Vagina (tissue), 2 donors: Measurements from ENCODE around the gene ZNF155. TPM values are rescaled to one million over a fixed set of nuclear protein-coding genes. Genes with fewer than 3 reads are reported as not detected.
A peak's percentile ranks its signal among the peaks of the same experiment; 100 is the strongest.

ENCODE experiments used
- DNase-seq, 2 donors: peaks; one replicate each; pipeline ENCODE4 v3.0.0-alpha.2; 2017; ENCODE audit errors: extremely low spot score in 2 of 2
- H3K27ac ChIP-seq: fragments of 200-600 bp; sonication (generic); one replicate; pipeline ENCODE4 v1.5.1; 2019
- H3K27me3 ChIP-seq: fragments of 200-600 bp; sonication (generic); one replicate; pipeline ENCODE4 v1.5.1; 2019
- H3K36me3 ChIP-seq, 2 donors: fragments of 200-600 bp; sonication (generic); one replicate each; pipeline ENCODE4 v1.5.1; 2017 to 2019
- H3K4me1 ChIP-seq: fragments of 200-600 bp; sonication (generic); one replicate; pipeline ENCODE4 v1.5.1; 2019
- H3K4me3 ChIP-seq, 2 donors: fragments of 200-600 bp; sonication (generic); 1 replicate in 1 of 2; 2 replicates in 1 of 2; pipeline ENCODE4 v1.5.1; 2016 to 2019
- H3K9me3 ChIP-seq: fragments of 200-600 bp; sonication (generic); one replicate; pipeline ENCODE4 v1.5.1; 2019
- POLR2A ChIP-seq, 2 donors: fragments of 450-650 bp; IDR thresholded peaks; one replicate each; pipeline ENCODE4 v1.6.1; 2017; ENCODE audit warnings: antibody characterized with exemption in 2 of 2, mild to moderate bottlenecking in 2 of 2, moderate library complexity in 2 of 2
- POLR2AphosphoS5 ChIP-seq, 2 donors: sonication (generic); formaldehyde crosslinking; IDR thresholded peaks; one replicate each; pipeline ENCODE4 v1.9.0; 2017; ENCODE audit warnings: antibody characterized with exemption in 2 of 2, mild to moderate bottlenecking in 2 of 2, low read depth in 1 of 2; ENCODE audit not compliant: insufficient read depth in 1 of 2
- intact Hi-C: fragments of 100-400 bp; cut with DNase I; formaldehyde crosslinking; loops from one replicate; pipeline ENCODE4 v1.15.1; 2023
- total RNA-seq: library from RNA; depleted of rRNA; stranded (reverse); fragments of >200 nt; gene quantifications from one replicate; pipeline ENCODE4 v1.2.3, GENCODE V29; 2016
- TF ChIP-seq, protein P1 (sequence below), 3 experiments: fragments of 450-650 bp in 2 of 3; fragments of 200-600 bp in 1 of 3; sonication (generic) in 1 of 3; IDR thresholded peaks; one replicate each; pipeline ENCODE4 v1.5.1; 2017 to 2019; ENCODE audit warnings: antibody characterized with exemption in 3 of 3, mild to moderate bottlenecking in 2 of 3, moderate library complexity in 2 of 3

The ZNF155 gene
- total RNA-seq, 1 donor from 2014 or later, result 8.3 TPM

DNA sequence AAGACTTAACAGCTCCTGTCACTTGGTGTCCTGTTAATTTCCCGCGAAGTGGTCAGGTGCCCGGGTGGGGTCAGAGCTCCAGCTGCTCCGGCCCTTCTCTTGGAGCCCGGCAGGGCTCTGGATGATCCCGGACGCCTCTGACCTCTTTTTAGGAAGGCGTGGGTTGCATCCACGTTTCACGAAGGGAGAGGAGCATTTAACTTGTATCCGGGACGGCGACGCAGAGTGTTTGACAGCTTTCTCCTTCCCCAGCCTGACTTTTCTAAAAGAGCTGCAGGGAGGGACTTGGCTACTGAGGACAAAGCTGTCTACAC lies 656 bp downstream of the ZNF155 start:
- TF ChIP-seq POLR2AphosphoS5 (IDR thresholded peaks at IDR 0.05; ENCODE audit: insufficient read depth in 1 of 2, low read depth in 1 of 2) (no peak), POLR2A (IDR thresholded peaks at IDR 0.05) (no peak)
- TF ChIP-seq, protein P1, sequence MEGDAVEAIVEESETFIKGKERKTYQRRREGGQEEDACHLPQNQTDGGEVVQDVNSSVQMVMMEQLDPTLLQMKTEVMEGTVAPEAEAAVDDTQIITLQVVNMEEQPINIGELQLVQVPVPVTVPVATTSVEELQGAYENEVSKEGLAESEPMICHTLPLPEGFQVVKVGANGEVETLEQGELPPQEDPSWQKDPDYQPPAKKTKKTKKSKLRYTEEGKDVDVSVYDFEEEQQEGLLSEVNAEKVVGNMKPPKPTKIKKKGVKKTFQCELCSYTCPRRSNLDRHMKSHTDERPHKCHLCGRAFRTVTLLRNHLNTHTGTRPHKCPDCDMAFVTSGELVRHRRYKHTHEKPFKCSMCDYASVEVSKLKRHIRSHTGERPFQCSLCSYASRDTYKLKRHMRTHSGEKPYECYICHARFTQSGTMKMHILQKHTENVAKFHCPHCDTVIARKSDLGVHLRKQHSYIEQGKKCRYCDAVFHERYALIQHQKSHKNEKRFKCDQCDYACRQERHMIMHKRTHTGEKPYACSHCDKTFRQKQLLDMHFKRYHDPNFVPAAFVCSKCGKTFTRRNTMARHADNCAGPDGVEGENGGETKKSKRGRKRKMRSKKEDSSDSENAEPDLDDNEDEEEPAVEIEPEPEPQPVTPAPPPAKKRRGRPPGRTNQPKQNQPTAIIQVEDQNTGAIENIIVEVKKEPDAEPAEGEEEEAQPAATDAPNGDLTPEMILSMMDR (IDR thresholded peaks at IDR 0.05), result no peak

DNA sequence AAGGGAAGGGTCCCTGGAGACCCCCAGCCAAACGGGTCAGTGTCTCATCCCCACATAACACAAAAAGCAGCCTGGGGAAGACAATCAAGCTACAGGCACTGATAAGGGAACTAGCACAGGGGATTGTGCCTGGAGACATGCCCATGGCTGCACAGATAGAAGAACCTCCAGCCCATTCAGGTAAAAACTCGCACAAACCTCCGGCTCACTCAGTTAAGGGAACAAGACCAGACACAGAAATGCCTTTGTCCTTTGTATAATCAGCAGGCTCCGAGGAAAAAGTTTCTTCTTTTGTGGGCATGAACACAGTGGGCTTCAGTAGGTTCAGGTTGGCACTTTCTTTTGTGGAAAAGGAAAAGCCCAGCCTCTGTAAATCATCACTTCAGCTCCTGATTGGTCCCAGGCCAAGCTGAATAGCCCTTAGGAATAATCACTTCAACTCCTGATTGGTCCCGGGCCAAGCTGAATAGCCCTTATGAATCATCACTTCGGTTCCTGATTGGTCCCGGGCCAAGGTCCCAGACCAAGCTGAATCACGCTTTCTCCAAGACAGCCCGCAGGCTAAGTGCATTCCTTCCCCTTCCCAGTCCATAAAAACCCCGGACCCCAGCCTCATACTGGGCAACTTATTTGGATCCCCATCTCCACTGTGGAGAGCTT lies 13.8 kb downstream of the ZNF155 start:
- intact Hi-C loops, result no loop called here
- no peak overlapping the region for H3K27ac ChIP-seq
- peaks cover 6% of the 10 kb centered on the region for H3K4me1 ChIP-seq
- no peak for DNase-seq
- no peaks in the 10 kb centered on the region for H3K27me3 ChIP-seq
- TF ChIP-seq, protein P1 (IDR thresholded peaks at IDR 0.05), result no peak
- TF ChIP-seq POLR2AphosphoS5 (IDR thresholded peaks at IDR 0.05; ENCODE audit: insufficient read depth in 1 of 2, low read depth in 1 of 2), result no peak
- no peak overlapping the region for H3K4me3 ChIP-seq
- peaks cover 3 to 48% of the 10 kb centered on the region in 2 donors for H3K36me3 ChIP-seq
- peaks cover 4% of the 10 kb centered on the region for H3K9me3 ChIP-seq

More for the DNA sequence above, 656 bp downstream of the ZNF155 start:
- Histone ChIP-seq H3K4me1 (peaks cover 8% of the 10 kb centered on the region), H3K9me3 (no peaks in the 10 kb centered on the region), H3K27ac (peak overlapping the region; percentile 46), H3K36me3 (peaks cover 0 to 31% of the 10 kb centered on the region in 2 donors), H3K27me3 (no peaks in the 10 kb centered on the region), H3K4me3 (peak overlapping the region; percentile 69 to 74)
- DNase-seq, result no peak
- intact Hi-C loops, result no loop called here

DNA sequence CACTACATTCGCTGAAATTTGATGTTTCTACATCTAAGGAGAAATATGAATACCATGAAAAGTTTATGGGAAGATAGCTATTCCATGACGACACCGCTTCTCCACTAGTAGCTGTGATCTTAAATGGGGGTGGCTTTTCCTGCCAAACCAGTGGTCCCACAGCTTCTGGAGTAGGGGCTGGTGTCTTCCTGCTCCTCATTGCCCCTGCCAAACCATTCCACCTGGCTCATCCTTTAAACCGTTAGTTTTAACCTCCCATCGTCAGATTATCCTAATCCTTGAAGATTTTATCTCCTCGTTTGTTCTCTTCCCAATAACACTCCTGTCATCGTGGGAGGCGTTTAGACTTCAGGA lies 18.2 kb downstream of the ZNF155 start:
- intact Hi-C loops, result no loop called here
- no peaks in the 10 kb centered on the region for H3K27me3 ChIP-seq
- H3K4me3 ChIP-seq, result peak overlapping the region; percentile 74 to 84
- no peak for DNase-seq
- H3K27ac ChIP-seq, result peak overlapping the region; percentile 32
- peaks cover 3% of the 10 kb centered on the region for H3K9me3 ChIP-seq
- H3K36me3 ChIP-seq, result peaks cover under 1 to 19% of the 10 kb centered on the region in 2 donors
- TF ChIP-seq POLR2A (IDR thresholded peaks at IDR 0.05) (no peak), POLR2AphosphoS5 (IDR thresholded peaks at IDR 0.05; ENCODE audit: insufficient read depth in 1 of 2, low read depth in 1 of 2) (no peak)
- TF ChIP-seq, protein P1 (IDR thresholded peaks at IDR 0.05), result no peak
- H3K4me1 ChIP-seq, result peaks cover 19% of the 10 kb centered on the region

DNA sequence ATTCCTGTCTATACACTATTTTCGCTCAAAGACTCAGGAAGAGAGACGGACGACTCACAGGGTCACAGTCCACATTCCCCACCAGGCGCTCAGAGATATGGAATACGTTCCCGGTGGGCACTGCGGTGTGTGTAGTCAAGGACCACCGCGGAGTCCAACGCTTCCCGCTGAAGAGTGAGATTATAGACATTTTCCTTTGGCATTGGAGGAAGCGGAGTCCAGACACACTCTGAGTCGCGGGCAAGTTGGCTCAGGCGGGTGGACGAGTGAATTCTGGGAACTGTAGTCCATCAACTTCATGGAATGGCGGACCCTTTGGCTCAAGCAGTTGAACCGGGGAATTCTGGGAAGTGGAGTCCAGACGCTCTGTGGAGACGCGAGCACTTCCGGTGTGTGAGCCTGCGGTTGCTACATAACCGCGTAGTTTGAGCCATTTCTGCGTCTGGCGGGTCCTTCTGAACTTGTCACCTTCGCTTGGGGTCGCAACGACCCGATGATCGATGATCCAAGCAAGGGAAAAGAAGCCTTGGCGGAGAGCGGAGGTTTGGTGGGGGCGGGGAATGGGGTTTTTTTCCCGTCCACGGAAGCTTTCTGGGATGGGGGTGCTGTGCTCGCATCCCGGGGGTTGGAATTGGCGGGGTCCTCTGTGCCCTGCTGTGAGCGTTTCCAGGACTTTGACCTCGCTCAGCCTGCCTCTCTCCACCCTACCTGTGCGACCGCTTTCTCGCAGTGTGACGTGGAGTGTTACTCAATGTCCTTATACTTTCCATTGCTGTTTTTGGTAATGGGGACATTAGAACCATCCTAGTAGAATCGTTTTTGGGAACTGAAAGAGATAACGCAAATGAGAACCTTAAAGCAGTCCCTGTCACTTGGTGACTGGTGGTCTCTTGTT lies 18.8 kb downstream of the ZNF155 start, which contains the start of gene ZNF230:
Gene ZNF230, plus strand, starts transcription at position 392 of the 895 bp plus-strand sequence. CDS start 4,122 bp downstream, outside the sequence.
- intact Hi-C loops, result no loop called here
- no peaks in the 10 kb centered on the region for H3K27me3 ChIP-seq
- H3K4me1 ChIP-seq, result peaks cover 19% of the 10 kb centered on the region
- H3K27ac ChIP-seq, result peak within 1 kb of the TSS; percentile 56
- H3K9me3 ChIP-seq, result peaks cover 3% of the 10 kb centered on the region
- H3K36me3 ChIP-seq, result peaks cover 7 to 20% of the 10 kb centered on the region in 2 donors
- H3K4me3 ChIP-seq, result peak within 1 kb of the TSS; percentile 74 to 84
- TF ChIP-seq POLR2AphosphoS5 (IDR thresholded peaks at IDR 0.05; ENCODE audit: insufficient read depth in 1 of 2, low read depth in 1 of 2) (peak; percentile 73 to 98), POLR2A (IDR thresholded peaks at IDR 0.05) (no peak)
- DNase-seq, result peak in 1 of 2 donors; percentile 92

DNA sequence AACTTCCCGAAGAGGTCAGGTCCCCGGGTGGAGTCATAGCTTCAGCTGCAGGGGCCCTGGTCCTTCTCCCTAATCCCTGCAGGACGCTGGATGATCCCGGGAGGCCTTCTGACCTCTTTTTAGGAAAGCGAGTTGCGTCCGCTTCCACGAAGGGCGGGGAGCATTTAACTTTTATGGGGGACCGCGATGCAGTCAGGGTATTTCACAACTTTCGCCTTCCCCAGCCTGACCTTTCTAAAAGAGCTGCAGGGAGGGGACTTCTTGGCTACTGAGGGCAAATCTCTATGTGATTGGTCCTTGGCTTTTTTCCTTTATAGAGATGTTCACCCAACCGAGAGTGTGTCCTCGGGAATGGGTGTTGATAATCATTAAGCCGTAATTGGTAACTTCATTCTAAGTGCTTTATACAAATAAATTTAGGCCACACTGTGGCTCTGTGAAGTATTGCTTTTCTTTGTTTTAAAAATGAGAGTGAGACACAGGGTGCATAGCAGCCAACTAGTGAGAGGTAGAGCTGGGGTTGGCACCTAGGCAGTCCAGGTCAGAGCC lies 19.5 kb downstream of the ZNF155 start:
- Histone ChIP-seq H3K27ac (peak overlapping the region; percentile 56), H3K4me3 (peak overlapping the region; percentile 74 to 84), H3K36me3 (peaks cover 10 to 24% of the 10 kb centered on the region in 2 donors), H3K27me3 (no peaks in the 10 kb centered on the region), H3K4me1 (peaks cover 19% of the 10 kb centered on the region), H3K9me3 (peaks cover 3% of the 10 kb centered on the region)
- no peak for DNase-seq
- TF ChIP-seq POLR2A (IDR thresholded peaks at IDR 0.05), result no peak
- TF ChIP-seq, protein P1 (IDR thresholded peaks at IDR 0.05), result no peak
- no peak for TF ChIP-seq POLR2AphosphoS5 (IDR thresholded peaks at IDR 0.05; ENCODE audit: insufficient read depth in 1 of 2, low read depth in 1 of 2)
- intact Hi-C loops, result no loop called here
